Measurements from ENCODE around the gene NAV2.

- TF ChIP-seq POLR2A (IDR thresholded peaks at IDR 0.05; ENCODE audit: extremely low read depth, insufficient read length) (no peak), CTCF (IDR thresholded peaks at IDR 0.05; ENCODE audit: low read depth, low read length) (no peak), MAX (IDR thresholded peaks at IDR 0.05; ENCODE audit: low read depth, low read length) (no peak), MYC (IDR thresholded peaks at IDR 0.05; ENCODE audit: low read depth, low read length) (no peak)
These were observed 164.1 kb downstream of the NAV2 start for GRCh38 chr11:19876750-19877149.

Data from NB4 (cell line).